ENCODE data around the gene BOLA1. TPM values are rescaled to one million over a fixed set of nuclear protein-coding genes. Genes with fewer than 3 reads are reported as not detected.
"Not testable (repeated sequence)": the region's sequence is repeated elsewhere in the genome, so short reads cannot be mapped to it uniquely, and the experiment has no call there.

BOLA1 gene, protein sequence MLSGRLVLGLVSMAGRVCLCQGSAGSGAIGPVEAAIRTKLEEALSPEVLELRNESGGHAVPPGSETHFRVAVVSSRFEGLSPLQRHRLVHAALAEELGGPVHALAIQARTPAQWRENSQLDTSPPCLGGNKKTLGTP
- total RNA-seq (2014; rRNA removed; shearing (Covaris generic); ENCODE audit: low replicate concordance): 0.47 and 1.2 TPM in 2 replicates

DNA sequence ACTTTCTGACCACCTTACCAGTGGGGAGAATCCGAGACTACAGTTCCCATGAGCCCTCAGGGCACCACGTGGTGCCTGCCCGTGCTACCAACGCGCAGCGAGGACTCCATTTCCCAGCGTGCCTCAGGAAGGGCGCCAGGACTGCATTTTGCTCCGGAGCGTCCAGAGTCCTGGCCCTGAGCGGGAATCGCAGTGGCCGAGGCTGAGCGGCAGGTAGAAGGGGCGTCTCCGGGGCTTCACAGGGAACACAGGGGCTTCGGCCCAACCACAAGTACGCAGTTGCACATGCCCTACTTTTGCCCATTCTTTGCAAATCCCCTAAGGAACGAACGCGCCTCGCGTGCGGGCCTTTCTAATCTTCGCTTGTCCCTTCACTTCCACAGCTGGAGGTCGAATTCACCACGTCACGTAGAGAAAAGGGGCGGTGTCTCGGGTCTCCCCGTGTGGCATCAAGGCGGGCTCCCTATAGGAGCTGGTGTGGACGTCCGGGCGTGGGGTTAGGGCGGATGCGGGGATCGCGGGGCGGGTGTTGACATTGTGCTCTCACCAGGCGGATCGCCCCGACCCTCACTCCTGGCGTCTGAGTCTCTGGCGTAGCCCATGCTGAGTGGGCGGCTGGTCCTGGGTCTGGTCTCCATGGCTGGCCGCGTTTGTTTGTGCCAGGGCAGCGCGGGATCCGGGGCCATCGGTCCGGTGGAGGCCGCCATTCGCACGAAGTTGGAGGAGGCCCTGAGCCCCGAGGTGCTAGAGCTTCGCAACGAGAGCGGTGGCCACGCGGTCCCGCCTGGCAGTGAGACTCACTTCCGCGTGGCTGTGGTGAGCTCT, at the start of gene BOLA1:
BOLA1 (plus strand) TSS at position 109 of the 825 bp plus-strand sequence; CDS start at position 601, 492 bp downstream.
- DNase-seq: peak; percentile 78
- no peaks in the 10 kb centered on the region for H4K20me1 ChIP-seq (ENCODE audit: insufficient read depth, low read depth, low read length)
- 0 out of 2 replicates have a peak within 1 kb of the TSS, but pooled peaks have one; percentile 6 for H3K9ac ChIP-seq (ENCODE audit: low read length)
- H2AFZ ChIP-seq (ENCODE audit: low read length): no peak within 1 kb of the TSS
- H3K4me3 ChIP-seq (ENCODE audit: low read length): peak within 1 kb of the TSS; percentile 46; the same call in 1 of the 2 replicates
- no peaks in the 10 kb centered on the region for H3K36me3 ChIP-seq (ENCODE audit: insufficient read depth, low read length)
- no peak within 1 kb of the TSS for H3K27ac ChIP-seq (ENCODE audit: low read length)
- peaks cover 5% of the 10 kb centered on the region for H3K4me1 ChIP-seq (ENCODE audit: low read length)
- no peaks in the 10 kb centered on the region for H3K9me3 ChIP-seq (ENCODE audit: low read length)
- H3K9me2 ChIP-seq (replicated peaks; ENCODE audit: insufficient read depth, low read length): no peaks in the 10 kb centered on the region
- H3K4me2 ChIP-seq (ENCODE audit: low read depth, low read length, poor library complexity, severe bottlenecking): peak within 1 kb of the TSS; percentile 28
- H3K79me2 ChIP-seq (ENCODE audit: low read length): no peaks in the 10 kb centered on the region
- no peaks in the 10 kb centered on the region for H3K27me3 ChIP-seq (ENCODE audit: low read length)

DNA sequence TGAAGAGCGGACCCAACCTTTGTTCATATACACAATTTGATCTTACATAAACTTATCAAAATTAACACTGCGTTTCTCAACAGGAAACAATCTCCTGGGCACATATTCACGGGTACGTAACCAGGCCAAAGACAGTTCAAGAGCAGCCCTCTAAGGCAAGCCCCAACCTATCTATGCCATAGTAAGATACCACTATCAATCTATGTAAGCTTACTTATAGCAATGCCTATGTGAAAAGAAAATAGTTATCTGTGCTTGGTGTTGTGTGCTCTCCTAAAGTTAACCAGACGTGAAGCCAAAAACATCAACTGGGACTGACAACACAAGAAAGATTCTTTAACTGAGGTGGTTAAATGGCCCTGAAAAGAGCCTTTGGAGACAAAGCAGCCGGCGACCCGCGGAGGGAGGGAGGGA, 49.4 kb upstream of the BOLA1 start:
- Histone ChIP-seq H3K4me1 (ENCODE audit: low read length) (peaks cover 12% of the 10 kb centered on the region), H4K20me1 (ENCODE audit: insufficient read depth, low read depth, low read length) (no peaks in the 10 kb centered on the region), H3K4me3 (ENCODE audit: low read length) (peak overlapping the region; percentile 50), H3K27ac (ENCODE audit: low read length) (no peak overlapping the region), H3K9me2 (replicated peaks; ENCODE audit: insufficient read depth, low read length) (no peaks in the 10 kb centered on the region), H3K27me3 (ENCODE audit: low read length) (no peaks in the 10 kb centered on the region), H3K79me2 (ENCODE audit: low read length) (no peaks in the 10 kb centered on the region), H3K4me2 (ENCODE audit: low read depth, low read length, poor library complexity, severe bottlenecking) (peak overlapping the region; percentile 58), H3K9ac (ENCODE audit: low read length) (peak overlapping the region; percentile 60), H2AFZ (ENCODE audit: low read length) (no peak overlapping the region), H3K36me3 (ENCODE audit: insufficient read depth, low read length) (no peaks in the 10 kb centered on the region), H3K9me3 (ENCODE audit: low read length) (no peaks in the 10 kb centered on the region)
- peak; percentile 51 for DNase-seq

DNA sequence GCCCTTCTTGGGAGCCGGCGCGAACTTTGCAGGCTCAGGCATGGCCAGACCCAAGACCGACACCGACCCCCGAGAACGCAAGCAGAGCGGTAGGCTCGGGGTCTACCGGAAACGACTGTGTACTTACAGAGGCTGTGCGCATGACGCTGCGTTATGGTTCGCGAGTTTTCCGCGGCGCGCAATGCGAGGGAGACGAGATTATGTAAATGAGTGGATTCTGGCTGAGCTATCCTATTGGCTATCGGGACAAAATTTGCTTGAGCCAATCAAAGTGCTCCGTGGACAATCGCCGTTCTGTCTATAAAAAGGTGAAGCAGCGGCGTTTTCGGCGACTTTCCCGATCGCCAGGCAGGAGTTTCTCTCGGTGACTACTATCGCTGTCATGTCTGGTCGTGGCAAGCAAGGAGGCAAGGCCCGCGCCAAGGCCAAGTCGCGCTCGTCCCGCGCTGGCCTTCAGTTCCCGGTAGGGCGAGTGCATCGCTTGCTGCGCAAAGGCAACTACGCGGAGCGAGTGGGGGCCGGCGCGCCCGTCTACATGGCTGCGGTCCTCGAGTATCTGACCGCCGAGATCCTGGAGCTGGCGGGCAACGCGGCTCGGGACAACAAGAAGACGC, 48.5 kb upstream of the BOLA1 start:
- H3K4me2 ChIP-seq (ENCODE audit: low read depth, low read length, poor library complexity, severe bottlenecking); H3K9me3 ChIP-seq (ENCODE audit: low read length); H3K9me2 ChIP-seq (replicated peaks; ENCODE audit: insufficient read depth, low read length); H3K79me2 ChIP-seq (ENCODE audit: low read length); H3K4me3 ChIP-seq (ENCODE audit: low read length); DNase-seq; H2AFZ ChIP-seq (ENCODE audit: low read length); H4K20me1 ChIP-seq (ENCODE audit: insufficient read depth, low read depth, low read length); H3K27ac ChIP-seq (ENCODE audit: low read length); H3K9ac ChIP-seq (ENCODE audit: low read length); H3K36me3 ChIP-seq (ENCODE audit: insufficient read depth, low read length); H3K27me3 ChIP-seq (ENCODE audit: low read length): not testable (repeated sequence)
- peaks cover 12% of the 10 kb centered on the region for H3K4me1 ChIP-seq (ENCODE audit: low read length)

DNA sequence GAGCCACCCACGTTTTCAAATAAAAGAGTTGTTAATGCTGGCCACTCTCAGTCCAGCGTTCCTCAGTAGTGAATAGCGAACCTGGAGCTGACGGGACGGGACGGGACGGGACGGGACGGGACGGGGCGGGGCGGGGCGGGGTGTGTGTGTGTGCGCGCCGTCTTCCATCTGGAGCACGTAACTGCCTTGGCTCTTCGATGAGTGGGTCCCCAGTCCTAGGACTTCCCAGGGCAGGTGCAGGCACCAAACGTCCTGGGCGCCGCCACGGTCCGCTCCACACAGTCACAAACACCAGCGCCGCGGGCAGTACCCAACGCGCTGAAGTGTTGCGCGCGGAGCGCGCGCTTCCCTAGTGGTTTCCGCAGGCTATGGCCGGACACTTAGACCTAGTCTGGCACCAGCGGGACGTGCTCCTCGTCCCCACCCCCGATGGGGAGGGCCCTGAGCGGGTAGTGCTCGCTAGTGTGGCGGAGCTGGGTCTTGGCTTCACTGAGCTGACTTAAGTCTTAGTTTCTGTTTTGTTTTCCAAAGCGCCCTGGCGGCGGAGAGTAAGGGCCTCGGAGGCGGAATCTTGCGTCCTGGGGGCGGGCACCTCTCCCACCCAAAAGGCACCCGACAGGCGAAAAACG, 47.7 kb upstream of the BOLA1 start:
- H3K9ac ChIP-seq (ENCODE audit: low read length); H3K4me3 ChIP-seq (ENCODE audit: low read length); H3K27me3 ChIP-seq (ENCODE audit: low read length); H3K36me3 ChIP-seq (ENCODE audit: insufficient read depth, low read length); H3K4me2 ChIP-seq (ENCODE audit: low read depth, low read length, poor library complexity, severe bottlenecking); H4K20me1 ChIP-seq (ENCODE audit: insufficient read depth, low read depth, low read length); H2AFZ ChIP-seq (ENCODE audit: low read length); H3K9me3 ChIP-seq (ENCODE audit: low read length); DNase-seq; H3K9me2 ChIP-seq (replicated peaks; ENCODE audit: insufficient read depth, low read length); H3K27ac ChIP-seq (ENCODE audit: low read length); H3K79me2 ChIP-seq (ENCODE audit: low read length): not testable (repeated sequence)
- H3K4me1 ChIP-seq (ENCODE audit: low read length): peaks cover 12% of the 10 kb centered on the region

DNA sequence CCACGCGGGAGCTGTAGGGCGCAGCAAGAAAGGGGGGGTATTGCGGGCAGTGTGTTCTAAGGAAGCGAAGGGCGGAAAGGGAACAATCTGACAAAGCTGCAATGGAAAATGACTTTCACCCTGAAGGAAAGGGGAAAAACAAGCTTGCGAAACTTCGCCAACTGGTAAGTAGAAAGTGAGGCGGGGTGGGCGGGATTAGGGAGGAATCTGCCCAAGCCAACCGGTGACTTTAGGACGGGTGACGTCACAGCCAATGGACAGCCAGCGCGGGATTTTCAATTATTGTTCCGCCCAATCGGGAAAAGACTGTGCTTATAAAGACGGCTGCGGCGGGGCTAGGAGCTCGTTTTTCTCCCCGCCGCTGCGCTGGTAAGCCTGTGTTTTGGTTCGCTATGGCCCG, 47.1 kb upstream of the BOLA1 start:
- H3K4me1 ChIP-seq (ENCODE audit: low read length): peaks cover 12% of the 10 kb centered on the region
- not testable (repeated sequence) for H3K27ac ChIP-seq (ENCODE audit: low read length); H3K9me2 ChIP-seq (replicated peaks; ENCODE audit: insufficient read depth, low read length); H2AFZ ChIP-seq (ENCODE audit: low read length); H3K4me2 ChIP-seq (ENCODE audit: low read depth, low read length, poor library complexity, severe bottlenecking); H3K9ac ChIP-seq (ENCODE audit: low read length); H3K27me3 ChIP-seq (ENCODE audit: low read length); H3K79me2 ChIP-seq (ENCODE audit: low read length); DNase-seq; H3K4me3 ChIP-seq (ENCODE audit: low read length); H3K36me3 ChIP-seq (ENCODE audit: insufficient read depth, low read length); H3K9me3 ChIP-seq (ENCODE audit: low read length); H4K20me1 ChIP-seq (ENCODE audit: insufficient read depth, low read depth, low read length)

DNA sequence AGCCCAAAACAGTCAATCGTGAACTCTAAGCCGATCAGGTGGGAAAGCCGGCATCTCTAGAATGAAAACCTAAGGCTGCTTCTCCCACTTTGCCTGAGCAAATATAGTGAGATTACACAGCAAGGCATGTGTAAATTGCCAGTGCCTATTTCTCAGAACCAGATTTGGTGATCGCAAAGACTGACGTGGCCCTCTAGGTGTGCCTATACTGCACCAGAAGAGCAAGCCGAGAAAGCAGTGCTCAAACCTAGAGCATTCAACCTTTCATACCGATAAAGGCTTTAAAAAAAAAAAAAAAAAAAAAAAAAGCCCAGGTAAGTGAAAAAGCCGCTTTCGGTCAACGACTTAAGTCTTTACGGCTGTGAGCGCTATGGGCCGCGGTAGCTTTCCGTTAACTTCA, 39.1 kb upstream of the BOLA1 start:
- not testable (repeated sequence) for H3K9me3 ChIP-seq (ENCODE audit: low read length); H2AFZ ChIP-seq (ENCODE audit: low read length); H3K27me3 ChIP-seq (ENCODE audit: low read length); H3K9me2 ChIP-seq (replicated peaks; ENCODE audit: insufficient read depth, low read length); H3K27ac ChIP-seq (ENCODE audit: low read length); H3K36me3 ChIP-seq (ENCODE audit: insufficient read depth, low read length); H3K4me2 ChIP-seq (ENCODE audit: low read depth, low read length, poor library complexity, severe bottlenecking); H3K4me3 ChIP-seq (ENCODE audit: low read length); DNase-seq; H3K4me1 ChIP-seq (ENCODE audit: low read length); H4K20me1 ChIP-seq (ENCODE audit: insufficient read depth, low read depth, low read length); H3K79me2 ChIP-seq (ENCODE audit: low read length); H3K9ac ChIP-seq (ENCODE audit: low read length)

DNA sequence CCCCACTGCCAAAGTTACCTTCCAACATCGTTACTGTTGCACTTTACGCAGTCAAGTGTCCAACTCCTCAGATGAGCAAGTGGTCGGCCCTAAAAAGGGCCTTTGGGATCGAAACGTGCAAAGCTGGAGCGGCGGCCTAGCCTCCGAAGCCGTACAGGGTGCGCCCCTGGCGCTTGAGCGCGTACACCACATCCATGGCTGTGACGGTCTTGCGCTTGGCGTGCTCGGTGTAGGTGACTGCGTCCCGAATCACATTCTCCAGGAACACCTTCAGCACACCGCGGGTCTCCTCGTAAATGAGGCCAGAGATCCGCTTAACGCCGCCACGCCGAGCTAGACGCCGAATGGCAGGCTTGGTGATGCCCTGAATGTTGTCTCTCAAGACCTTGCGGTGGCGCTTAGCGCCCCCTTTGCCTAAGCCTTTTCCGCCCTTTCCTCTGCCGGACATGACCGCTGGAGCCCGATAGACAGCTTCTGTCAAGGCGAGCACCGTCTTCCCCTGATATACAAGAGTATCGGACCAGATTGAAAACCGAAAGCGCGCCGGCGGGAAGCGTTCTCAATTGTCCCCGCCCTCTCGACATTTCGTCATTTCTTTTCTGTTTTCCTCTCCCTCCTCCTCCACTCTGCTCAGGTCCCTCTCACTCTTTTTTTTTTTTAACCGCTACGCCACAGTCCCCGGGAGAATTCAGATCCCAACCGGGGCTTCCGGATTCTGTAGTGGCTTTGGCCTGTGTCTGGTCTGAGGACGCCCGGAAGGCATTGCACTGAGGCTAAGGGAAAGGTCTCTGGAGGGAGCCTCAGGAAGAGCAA, 38.5 kb upstream of the BOLA1 start:
- not testable (repeated sequence) for H3K4me2 ChIP-seq (ENCODE audit: low read depth, low read length, poor library complexity, severe bottlenecking); H3K36me3 ChIP-seq (ENCODE audit: insufficient read depth, low read length); H2AFZ ChIP-seq (ENCODE audit: low read length); H3K4me3 ChIP-seq (ENCODE audit: low read length); H3K27ac ChIP-seq (ENCODE audit: low read length); H3K4me1 ChIP-seq (ENCODE audit: low read length); H3K9me3 ChIP-seq (ENCODE audit: low read length); H4K20me1 ChIP-seq (ENCODE audit: insufficient read depth, low read depth, low read length); H3K9me2 ChIP-seq (replicated peaks; ENCODE audit: insufficient read depth, low read length); H3K79me2 ChIP-seq (ENCODE audit: low read length); H3K27me3 ChIP-seq (ENCODE audit: low read length); DNase-seq; H3K9ac ChIP-seq (ENCODE audit: low read length)
